ENCODE results near the gene ADAMTS12.

ADAMTS12 gene

DNA sequence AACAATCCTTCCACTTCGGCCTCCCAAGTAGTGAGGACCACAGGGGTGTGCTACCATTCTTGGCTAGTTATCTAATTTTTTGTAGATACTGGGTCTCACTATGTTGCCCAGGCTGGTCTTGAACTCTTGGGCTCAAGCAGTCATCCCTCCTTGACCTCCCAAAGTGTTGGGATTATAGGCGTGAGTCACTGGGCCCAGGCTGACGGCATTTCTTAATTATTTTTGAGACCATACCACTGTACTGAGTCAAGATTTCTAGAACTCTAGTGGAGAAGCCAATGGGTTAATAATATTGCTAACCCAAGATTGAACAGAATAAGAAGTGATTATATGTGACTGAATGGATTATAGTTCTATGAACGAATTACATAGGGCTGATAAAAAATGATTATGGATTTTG lies 384.4 kb downstream of the ADAMTS12 start:
- no peak overlapping the region for H3K9ac ChIP-seq (ENCODE audit: low read length)
- WGBS, result 96% methylated on average over 3 of the region's 4 CpGs
- no peaks in the 10 kb centered on the region for H3K27me3 ChIP-seq (ENCODE audit: control insufficient read depth in 1 of 2, insufficient read depth in 1 of 2, low read length in 2 of 2)

DNA sequence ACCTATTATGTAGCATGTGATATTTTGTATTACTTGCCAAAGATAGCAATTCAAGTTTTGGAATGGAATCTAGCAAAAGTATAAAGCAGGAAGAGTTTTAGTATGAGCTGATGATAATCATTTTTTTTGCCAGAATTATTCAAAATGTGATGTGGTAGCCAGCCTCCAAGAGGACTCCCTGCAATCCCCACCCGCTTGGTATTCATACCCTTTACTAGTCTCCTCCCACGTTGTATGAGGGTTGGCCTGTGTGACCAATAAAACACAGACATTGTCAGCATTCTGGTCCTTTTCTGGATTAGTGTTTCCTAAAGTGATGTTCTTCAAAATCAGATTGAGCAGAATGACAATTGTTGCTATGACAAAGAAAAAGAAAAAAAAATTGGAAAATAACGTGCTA lies 387.2 kb downstream of the ADAMTS12 start:
- DNase-seq, result no peak
- Histone ChIP-seq H2BK12ac (ENCODE audit: low read length in 2 of 2) (no peak overlapping the region), H2AK5ac (ENCODE audit: low read length, severe bottlenecking) (no peak overlapping the region), H3K27ac (ENCODE audit: low read length, poor library complexity, severe bottlenecking) (no peak overlapping the region), H2BK15ac (ENCODE audit: low read depth, poor library complexity, severe bottlenecking) (no peak overlapping the region), H3K27me3 (ENCODE audit: control insufficient read depth in 1 of 2, insufficient read depth in 1 of 2, low read length in 2 of 2) (no peaks in the 10 kb centered on the region), H2BK120ac (ENCODE audit: low read depth, low read length) (peak overlapping the region; percentile 19), H3K9me3 (ENCODE audit: control insufficient read depth, low read length) (no peaks in the 10 kb centered on the region), H4K91ac (ENCODE audit: low read length) (no peak overlapping the region), H2BK5ac (ENCODE audit: low read depth, low read length, poor library complexity, severe bottlenecking) (no peak overlapping the region), H3K36me3 (ENCODE audit: control insufficient read depth in 1 of 2, insufficient read depth in 2 of 2, low read depth in 1 of 2, low read length in 2 of 2) (no peaks in the 10 kb centered on the region), H3K9ac (ENCODE audit: low read length) (no peak overlapping the region), H3K4me1 (ENCODE audit: control insufficient read depth, insufficient read depth, low read depth, low read length) (peaks cover 4% of the 10 kb centered on the region), H3K18ac (ENCODE audit: low read depth in 1 of 2, low read length in 2 of 2) (no peak overlapping the region), H3K4me3 (ENCODE audit: insufficient read depth in 1 of 2, low read depth in 1 of 2, low read length in 2 of 2) (no peak overlapping the region), H3K79me1 (replicated peaks; ENCODE audit: low read length, poor library complexity, severe bottlenecking) (no peaks in the 10 kb centered on the region), H3K4ac (ENCODE audit: low read depth in 1 of 2, low read length in 2 of 2) (no peak overlapping the region), H3K4me2 (ENCODE audit: low read length, poor library complexity, severe bottlenecking) (no peak overlapping the region), H3K14ac (ENCODE audit: low read length in 2 of 2) (no peak overlapping the region), H4K8ac (ENCODE audit: low read length) (no peak overlapping the region), H3K23ac (ENCODE audit: low read length in 2 of 2) (no peak overlapping the region), H2AFZ (ENCODE audit: low read depth, low read length) (no peak overlapping the region)
- WGBS, result 100% methylated on average over 2 of the region's 3 CpGs

More for the DNA sequence above, 384.4 kb downstream of the ADAMTS12 start:
- H3K4me2 ChIP-seq (ENCODE audit: low read length, poor library complexity, severe bottlenecking), result no peak overlapping the region
- no peak overlapping the region for H2BK12ac ChIP-seq (ENCODE audit: low read length in 2 of 2)
- H3K36me3 ChIP-seq (ENCODE audit: control insufficient read depth in 1 of 2, insufficient read depth in 2 of 2, low read depth in 1 of 2, low read length in 2 of 2), result no peaks in the 10 kb centered on the region
- no peaks in the 10 kb centered on the region for H3K79me1 ChIP-seq (replicated peaks; ENCODE audit: low read length, poor library complexity, severe bottlenecking)
- no peak overlapping the region for H3K4me3 ChIP-seq (ENCODE audit: insufficient read depth in 1 of 2, low read depth in 1 of 2, low read length in 2 of 2)
- H3K9me3 ChIP-seq (ENCODE audit: control insufficient read depth, low read length), result no peaks in the 10 kb centered on the region
- no peak overlapping the region for H3K14ac ChIP-seq (ENCODE audit: low read length in 2 of 2)
- no peak overlapping the region for H2BK120ac ChIP-seq (ENCODE audit: low read depth, low read length)
- H2BK5ac ChIP-seq (ENCODE audit: low read depth, low read length, poor library complexity, severe bottlenecking), result no peak overlapping the region
- no peak overlapping the region for H2BK15ac ChIP-seq (ENCODE audit: low read depth, poor library complexity, severe bottlenecking)
- no peak overlapping the region for H3K27ac ChIP-seq (ENCODE audit: low read length, poor library complexity, severe bottlenecking)
- H3K23ac ChIP-seq (ENCODE audit: low read length in 2 of 2), result no peak overlapping the region
- no peak overlapping the region for H4K8ac ChIP-seq (ENCODE audit: low read length)
- no peak overlapping the region for H4K91ac ChIP-seq (ENCODE audit: low read length)
- DNase-seq, result no peak
- no peak overlapping the region for H2AK5ac ChIP-seq (ENCODE audit: low read length, severe bottlenecking)
- no peak overlapping the region for H3K4ac ChIP-seq (ENCODE audit: low read depth in 1 of 2, low read length in 2 of 2)
- no peak overlapping the region for H3K18ac ChIP-seq (ENCODE audit: low read depth in 1 of 2, low read length in 2 of 2)
- peaks cover 2% of the 10 kb centered on the region for H3K4me1 ChIP-seq (ENCODE audit: control insufficient read depth, insufficient read depth, low read depth, low read length)
- no peak overlapping the region for H2AFZ ChIP-seq (ENCODE audit: low read depth, low read length)

DNA sequence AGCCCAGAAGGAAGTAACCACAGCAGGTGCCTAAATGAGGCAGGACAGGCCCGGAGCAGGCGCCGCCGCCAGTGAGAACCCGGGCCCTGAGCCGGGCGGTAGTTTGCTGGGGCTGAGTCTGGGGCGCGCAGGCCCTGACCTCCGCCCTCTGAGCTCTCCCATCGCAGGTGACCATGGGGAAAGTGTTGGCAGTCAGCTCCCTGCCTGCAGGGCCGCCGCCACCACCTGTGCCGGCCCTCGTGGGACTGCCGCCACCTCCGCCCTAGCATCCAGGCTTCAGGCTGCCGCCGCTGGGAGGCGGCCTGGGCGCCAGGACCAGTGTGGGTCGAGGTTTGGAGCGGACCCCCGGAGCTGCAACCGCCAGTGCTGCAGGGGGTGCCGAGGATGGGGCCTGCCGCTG lies 389.9 kb downstream of the ADAMTS12 start:
- no peak overlapping the region for H3K23ac ChIP-seq (ENCODE audit: low read length in 2 of 2)
- peaks cover 4% of the 10 kb centered on the region for H3K4me1 ChIP-seq (ENCODE audit: control insufficient read depth, insufficient read depth, low read depth, low read length)
- H2BK120ac ChIP-seq (ENCODE audit: low read depth, low read length), result no peak overlapping the region
- no peak overlapping the region for H3K4me2 ChIP-seq (ENCODE audit: low read length, poor library complexity, severe bottlenecking)
- H3K36me3 ChIP-seq (ENCODE audit: control insufficient read depth in 1 of 2, insufficient read depth in 2 of 2, low read depth in 1 of 2, low read length in 2 of 2), result no peaks in the 10 kb centered on the region
- no peak overlapping the region for H3K14ac ChIP-seq (ENCODE audit: low read length in 2 of 2)
- no peaks in the 10 kb centered on the region for H3K79me1 ChIP-seq (replicated peaks; ENCODE audit: low read length, poor library complexity, severe bottlenecking)
- DNase-seq, result no peak
- no peak overlapping the region for H3K18ac ChIP-seq (ENCODE audit: low read depth in 1 of 2, low read length in 2 of 2)
- WGBS, result 94% methylated on average over 25 of the region's 27 CpGs
- no peak overlapping the region for H4K8ac ChIP-seq (ENCODE audit: low read length)
- H2AFZ ChIP-seq (ENCODE audit: low read depth, low read length), result no peak overlapping the region
- H3K9ac ChIP-seq (ENCODE audit: low read length), result no peak overlapping the region
- no peak overlapping the region for H3K27ac ChIP-seq (ENCODE audit: low read length, poor library complexity, severe bottlenecking)
- no peak overlapping the region for H3K4ac ChIP-seq (ENCODE audit: low read depth in 1 of 2, low read length in 2 of 2)
- H3K4me3 ChIP-seq (ENCODE audit: insufficient read depth in 1 of 2, low read depth in 1 of 2, low read length in 2 of 2), result no peak overlapping the region
- H2AK5ac ChIP-seq (ENCODE audit: low read length, severe bottlenecking), result no peak overlapping the region
- H2BK5ac ChIP-seq (ENCODE audit: low read depth, low read length, poor library complexity, severe bottlenecking), result no peak overlapping the region
- H4K91ac ChIP-seq (ENCODE audit: low read length), result peak overlapping the region; percentile 27
- H3K27me3 ChIP-seq (ENCODE audit: control insufficient read depth in 1 of 2, insufficient read depth in 1 of 2, low read length in 2 of 2), result no peaks in the 10 kb centered on the region
- no peaks in the 10 kb centered on the region for H3K9me3 ChIP-seq (ENCODE audit: control insufficient read depth, low read length)
- no peak overlapping the region for H2BK15ac ChIP-seq (ENCODE audit: low read depth, poor library complexity, severe bottlenecking)
- H2BK12ac ChIP-seq (ENCODE audit: low read length in 2 of 2), result no peak overlapping the region

DNA sequence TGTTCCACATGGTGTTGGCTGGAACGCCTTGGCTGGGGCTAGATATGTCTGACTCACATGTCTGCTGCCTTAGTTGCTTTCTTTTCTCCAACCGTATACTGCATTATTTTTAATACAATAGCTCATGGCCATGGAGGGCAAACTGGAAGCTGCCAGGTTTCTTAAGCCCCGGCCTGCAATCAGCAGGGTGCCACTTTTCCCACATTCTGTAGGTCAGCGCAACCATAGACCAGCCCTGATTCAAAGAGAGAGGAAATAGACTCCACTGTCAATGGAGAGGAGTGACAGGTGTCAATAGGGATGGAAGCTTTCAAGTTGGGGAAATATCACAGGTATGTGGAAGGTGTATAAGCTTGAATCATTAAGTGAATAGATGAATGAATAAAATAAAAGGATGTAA lies 390.5 kb downstream of the ADAMTS12 start:
- Histone ChIP-seq H3K4me1 (ENCODE audit: control insufficient read depth, insufficient read depth, low read depth, low read length) (peaks cover 4% of the 10 kb centered on the region), H3K18ac (ENCODE audit: low read depth in 1 of 2, low read length in 2 of 2) (no peak overlapping the region), H2BK15ac (ENCODE audit: low read depth, poor library complexity, severe bottlenecking) (no peak overlapping the region), H3K4me3 (ENCODE audit: insufficient read depth in 1 of 2, low read depth in 1 of 2, low read length in 2 of 2) (no peak overlapping the region), H2BK120ac (ENCODE audit: low read depth, low read length) (no peak overlapping the region), H3K4ac (ENCODE audit: low read depth in 1 of 2, low read length in 2 of 2) (no peak overlapping the region), H3K36me3 (ENCODE audit: control insufficient read depth in 1 of 2, insufficient read depth in 2 of 2, low read depth in 1 of 2, low read length in 2 of 2) (no peaks in the 10 kb centered on the region), H3K79me1 (replicated peaks; ENCODE audit: low read length, poor library complexity, severe bottlenecking) (no peaks in the 10 kb centered on the region), H3K9ac (ENCODE audit: low read length) (no peak overlapping the region), H3K23ac (ENCODE audit: low read length in 2 of 2) (no peak overlapping the region), H2BK12ac (ENCODE audit: low read length in 2 of 2) (no peak overlapping the region), H2BK5ac (ENCODE audit: low read depth, low read length, poor library complexity, severe bottlenecking) (no peak overlapping the region), H3K14ac (ENCODE audit: low read length in 2 of 2) (no peak overlapping the region), H4K91ac (ENCODE audit: low read length) (no peak overlapping the region), H3K27me3 (ENCODE audit: control insufficient read depth in 1 of 2, insufficient read depth in 1 of 2, low read length in 2 of 2) (no peaks in the 10 kb centered on the region), H3K4me2 (ENCODE audit: low read length, poor library complexity, severe bottlenecking) (no peak overlapping the region), H3K9me3 (ENCODE audit: control insufficient read depth, low read length) (no peaks in the 10 kb centered on the region), H2AK5ac (ENCODE audit: low read length, severe bottlenecking) (no peak overlapping the region), H3K27ac (ENCODE audit: low read length, poor library complexity, severe bottlenecking) (no peak overlapping the region), H4K8ac (ENCODE audit: low read length) (no peak overlapping the region), H2AFZ (ENCODE audit: low read depth, low read length) (no peak overlapping the region)
- 95% methylated on average over 4 of the region's 4 CpGs for WGBS
- no peak for DNase-seq

Data from mesenchymal stem cell (in vitro differentiated cells and primary cell).